ENCODE measurements around the gene AGFG1. TPM values are rescaled to one million over a fixed set of nuclear protein-coding genes. Genes with fewer than 3 reads are reported as not detected.
"Not testable (repeated sequence)": the region's sequence is repeated elsewhere in the genome, so short reads cannot be mapped to it uniquely, and the experiment has no call there.

AGFG1 gene
- total RNA-seq, 4 donors from 2014 or later: 55.1 to 75.6 (median 61.5) TPM

GRCh38 chr2:227592694-227593387 is 120.9 kb downstream of the AGFG1 start:
- ATAC-seq: no peak
- H3K27ac ChIP-seq: no peak overlapping the region

DNA sequence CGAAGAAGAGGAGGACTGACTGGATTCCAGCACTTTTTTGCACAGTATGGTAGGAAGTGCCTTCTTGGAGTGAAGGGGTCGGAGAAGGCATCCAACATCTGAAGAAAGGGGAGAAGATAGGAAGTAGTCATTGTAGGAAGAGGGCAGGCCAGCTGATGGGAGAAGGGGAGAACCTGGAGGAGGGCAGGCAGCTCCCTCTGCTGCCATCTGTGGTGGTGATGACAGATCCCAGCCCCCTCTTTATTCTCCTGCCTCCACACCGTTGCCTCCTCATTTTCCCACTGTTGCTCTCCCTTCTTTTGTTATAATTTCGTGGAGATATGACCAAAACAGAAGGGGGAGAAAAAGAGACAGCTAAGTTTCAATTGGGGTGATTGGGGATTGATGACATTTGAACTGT is 123.8 kb downstream of the AGFG1 start:
- no peak for TF ChIP-seq CTCF (IDR thresholded peaks at IDR 0.05 in 4 of 5, conservative IDR thresholded peaks at IDR 0.05 in 1 of 5)
- in situ Hi-C loops (cut with MboI; ENCODE audit: low sequenced_read_pairs in 4 of 4): no loop called here
- intact Hi-C loops (cut with DNase I; ENCODE audit: low total_unique reads): no loop called here
- Histone ChIP-seq H3K4me1 (no peaks in the 10 kb centered on the region), H3K36me3 (no peaks in the 10 kb centered on the region), H3K27me3 (no peaks in the 10 kb centered on the region), H3K4me3 (no peak overlapping the region), H3K27ac (no peak overlapping the region), H3K9me3 (no peaks in the 10 kb centered on the region)
- no peak for ATAC-seq
- DNase-seq: no peak

More at GRCh38 chr2:227592694-227593387, 120.9 kb downstream of the AGFG1 start:
- no peaks in the 10 kb centered on the region for H3K36me3 ChIP-seq
- DNase-seq: no peak
- intact Hi-C loops (cut with DNase I; ENCODE audit: low total_unique reads): no loop called here
- TF ChIP-seq POLR2A (IDR thresholded peaks at IDR 0.05) (no peak), CTCF (IDR thresholded peaks at IDR 0.05 in 4 of 5, conservative IDR thresholded peaks at IDR 0.05 in 1 of 5) (no peak)
- in situ Hi-C loops (cut with MboI; ENCODE audit: low sequenced_read_pairs in 4 of 4): no loop called here
- no peak overlapping the region for H3K4me3 ChIP-seq
- no peaks in the 10 kb centered on the region for H3K9me3 ChIP-seq
- no peaks in the 10 kb centered on the region for H3K27me3 ChIP-seq
- no peaks in the 10 kb centered on the region for H3K4me1 ChIP-seq

DNA sequence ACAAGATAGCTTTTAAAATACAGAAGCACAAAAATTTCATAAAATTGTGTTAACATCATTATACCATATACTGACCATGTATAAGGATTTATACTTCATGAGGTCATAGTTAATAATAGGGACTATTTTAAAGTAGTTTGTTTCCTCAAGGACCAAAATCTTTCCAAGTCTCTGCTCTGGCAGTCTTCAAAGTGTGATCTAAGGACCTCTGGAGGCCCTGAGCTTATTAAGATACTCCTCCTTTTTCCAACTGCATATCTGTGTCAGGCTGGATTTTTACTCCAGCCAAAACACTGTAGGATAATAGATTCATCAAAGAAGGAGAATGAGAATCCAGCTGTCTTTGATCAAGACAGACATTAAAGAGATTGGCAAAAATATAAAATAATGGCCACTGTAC is 125.1 kb downstream of the AGFG1 start:
- TF ChIP-seq CTCF (IDR thresholded peaks at IDR 0.05 in 4 of 5, conservative IDR thresholded peaks at IDR 0.05 in 1 of 5) (no peak), POLR2A (IDR thresholded peaks at IDR 0.05) (no peak)
- no peaks in the 10 kb centered on the region for H3K27me3 ChIP-seq
- no peak overlapping the region for H3K27ac ChIP-seq
- H3K4me3 ChIP-seq: no peak overlapping the region
- no peaks in the 10 kb centered on the region for H3K4me1 ChIP-seq
- no peaks in the 10 kb centered on the region for H3K9me3 ChIP-seq
- no peaks in the 10 kb centered on the region for H3K36me3 ChIP-seq
- ATAC-seq (no peak), DNase-seq (no peak)
- intact Hi-C loops (cut with DNase I; ENCODE audit: low total_unique reads): no loop called here
- in situ Hi-C loops (cut with MboI; ENCODE audit: low sequenced_read_pairs in 4 of 4): no loop called here

GRCh38 chr2:227597998-227598397 is 126.0 kb downstream of the AGFG1 start:
- intact Hi-C loops (cut with DNase I; ENCODE audit: low total_unique reads) (no loop called here), in situ Hi-C loops (cut with MboI; ENCODE audit: low sequenced_read_pairs in 4 of 4) (no loop called here)
- no peaks in the 10 kb centered on the region for H3K4me1 ChIP-seq
- no peaks in the 10 kb centered on the region for H3K36me3 ChIP-seq
- H3K4me3 ChIP-seq: no peak overlapping the region
- no peaks in the 10 kb centered on the region for H3K27me3 ChIP-seq
- DNase-seq: no peak
- H3K27ac ChIP-seq: no peak overlapping the region
- ATAC-seq: no peak
- no peaks in the 10 kb centered on the region for H3K9me3 ChIP-seq
- TF ChIP-seq CTCF (IDR thresholded peaks at IDR 0.05 in 4 of 5, conservative IDR thresholded peaks at IDR 0.05 in 1 of 5) (no peak), POLR2A (IDR thresholded peaks at IDR 0.05) (no peak)

GRCh38 chr2:227598835-227599503 is 127.0 kb downstream of the AGFG1 start, which contains the start of gene SCYGR2:
Gene SCYGR2 (plus strand): TSS chr2:227598893. CDS start chr2:227598893, 0 bp downstream.
- H3K4me3 ChIP-seq; ATAC-seq; in situ Hi-C loops (cut with MboI; ENCODE audit: low sequenced_read_pairs in 4 of 4): not testable (repeated sequence)

More at GRCh38 chr2:227598835-227599503, 127.0 kb downstream of the AGFG1 start, which contains the start of gene SCYGR2:
- H3K27ac ChIP-seq; H3K27me3 ChIP-seq; intact Hi-C loops (cut with DNase I; ENCODE audit: low total_unique reads); H3K9me3 ChIP-seq; H3K36me3 ChIP-seq; DNase-seq; H3K4me1 ChIP-seq: not testable (repeated sequence)

All from gastrocnemius medialis (tissue), 4 donors.